NCI-H82 treated with DMSO at 0.1 percent for 48 hours (cell line): ENCODE measurements around the gene PIK3R6.
"Not testable (repeated sequence)": the region's sequence is repeated elsewhere in the genome, so short reads cannot be mapped to it uniquely, and the experiment has no call there.

Experiments used
- DNase-seq: peaks from one replicate; lab custom pipeline; 2025; ENCODE audit not compliant: unreplicated experiment; lab: John Stamatoyannopoulos, UW

PIK3R6 gene

GRCh38 chr17:8856205-8856603 is 11.3 kb downstream of the PIK3R6 start:
- DNase-seq = not testable (repeated sequence)

- DNase-seq = no peak
Observed at GRCh38 chr17:8855477-8856204, 11.8 kb downstream of the PIK3R6 start.

- no peak for DNase-seq
Observed at GRCh38 chr17:8851600-8851999, 15.9 kb downstream of the PIK3R6 start.

- DNase-seq = no peak
Observed at GRCh38 chr17:8849311-8850041, 18.0 kb downstream of the PIK3R6 start.

- no peak for DNase-seq
Observed at GRCh38 chr17:8847891-8848290, 19.6 kb downstream of the PIK3R6 start.

- peak; percentile 34 for DNase-seq
Observed at GRCh38 chr17:8846768-8847211, 20.7 kb downstream of the PIK3R6 start.

GRCh38 chr17:8844229-8845218 is 22.9 kb downstream of the PIK3R6 start:
- no peak for DNase-seq

GRCh38 chr17:8843344-8843743 is 24.1 kb downstream of the PIK3R6 start:
- no peak for DNase-seq

GRCh38 chr17:8841844-8842243 is 25.6 kb downstream of the PIK3R6 start:
- no peak for DNase-seq

- no peak for DNase-seq
Observed at GRCh38 chr17:8839410-8839935, 28.0 kb downstream of the PIK3R6 start.

- DNase-seq = no peak
Observed at GRCh38 chr17:8838551-8839095, 28.9 kb downstream of the PIK3R6 start.

- DNase-seq = no peak
Observed at GRCh38 chr17:8837563-8838075, 29.9 kb downstream of the PIK3R6 start.

GRCh38 chr17:8836821-8837562 is 30.5 kb downstream of the PIK3R6 start:
- no peak for DNase-seq

- DNase-seq = no peak
Observed at GRCh38 chr17:8835631-8836364, 31.7 kb downstream of the PIK3R6 start.

- DNase-seq = no peak
Observed at GRCh38 chr17:8835106-8835505, 32.4 kb downstream of the PIK3R6 start.

- DNase-seq = peak; percentile 44
Observed at GRCh38 chr17:8832711-8833352, 34.6 kb downstream of the PIK3R6 start.

- no peak for DNase-seq
Observed at GRCh38 chr17:8831234-8831849, 36.1 kb downstream of the PIK3R6 start.

- no peak for DNase-seq
Observed at GRCh38 chr17:8830141-8830540, 37.3 kb downstream of the PIK3R6 start.
